ENCODE results near the gene ZNF880. TPM values are rescaled to one million over a fixed set of nuclear protein-coding genes. Genes with fewer than 3 reads are reported as not detected.
"Not testable (repeated sequence)": the region's sequence is repeated elsewhere in the genome, so short reads cannot be mapped to it uniquely, and the experiment has no call there.

ZNF880 gene
- 10 to 100 TPM; 19.1 to 28.4 (median 23.0) TPM for polyA plus RNA-seq (ENCODE audit: insufficient read length in 4 of 4)

DNA sequence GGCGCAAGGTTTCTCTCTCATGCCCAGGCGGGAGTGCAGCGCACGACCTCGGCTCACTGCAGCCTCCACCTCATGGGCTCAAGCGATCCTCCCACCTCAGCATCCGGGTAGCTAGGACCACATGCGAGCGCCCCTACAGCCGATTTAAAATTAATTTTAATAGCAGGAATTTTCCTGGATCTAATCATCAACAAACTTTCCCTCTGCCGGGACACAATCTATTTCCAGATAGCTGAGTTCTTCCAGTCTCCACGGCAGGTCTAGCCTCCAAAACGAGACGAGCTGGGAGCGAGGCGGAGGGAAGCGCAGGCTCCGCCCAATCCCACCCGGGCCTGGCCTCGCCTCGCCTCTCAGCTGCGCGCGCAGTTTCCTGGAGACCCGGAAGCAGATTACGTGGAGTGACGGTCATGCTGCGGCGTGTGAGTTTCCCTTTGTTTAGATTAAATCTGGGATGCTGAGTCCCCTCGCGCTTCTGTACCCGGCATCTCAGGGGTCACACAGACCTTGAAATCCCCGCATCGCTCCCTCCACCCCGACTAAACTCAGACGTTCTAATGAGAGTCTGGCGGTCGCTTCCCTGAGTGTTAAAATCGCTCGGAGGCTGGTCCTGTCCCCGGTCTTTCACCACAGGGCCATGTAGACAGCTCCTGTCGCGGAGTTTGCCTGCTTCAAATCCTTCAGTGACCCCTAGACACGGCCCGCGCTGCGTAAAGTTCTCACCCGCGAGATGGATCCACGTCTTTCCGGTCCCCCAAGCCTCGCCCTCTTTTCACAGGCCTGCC, at the start of gene ZNF880:
Gene ZNF880 (plus strand): TSS at position 365 of the 782 bp plus-strand sequence. CDS start 43 bp downstream, at position 408.
- peak; percentile 88 to 95 (median 90) for DNase-seq (ENCODE audit: low read depth in 4 of 4, low spot score in 2 of 4)

DNA sequence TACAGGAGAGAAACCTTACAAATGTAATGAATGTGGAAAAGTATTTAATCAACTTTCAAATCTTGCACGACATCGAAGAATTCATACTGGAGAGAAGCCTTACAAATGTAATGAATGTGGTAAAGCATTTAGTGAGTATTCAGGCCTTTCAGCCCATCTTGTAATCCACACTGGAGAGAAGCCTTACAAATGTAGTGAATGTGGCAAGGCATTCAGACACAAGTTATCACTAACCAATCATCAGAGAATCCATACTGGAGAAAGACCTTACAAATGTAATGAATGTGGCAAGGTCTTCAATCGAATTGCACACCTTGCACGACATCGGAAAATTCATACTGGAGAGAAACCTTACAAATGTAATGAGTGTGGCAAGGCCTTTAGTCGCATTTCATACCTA, 47.3 kb upstream of the ZNF880 start:
- DNase-seq (ENCODE audit: low read depth in 4 of 4, low spot score in 2 of 4): no peak

DNA sequence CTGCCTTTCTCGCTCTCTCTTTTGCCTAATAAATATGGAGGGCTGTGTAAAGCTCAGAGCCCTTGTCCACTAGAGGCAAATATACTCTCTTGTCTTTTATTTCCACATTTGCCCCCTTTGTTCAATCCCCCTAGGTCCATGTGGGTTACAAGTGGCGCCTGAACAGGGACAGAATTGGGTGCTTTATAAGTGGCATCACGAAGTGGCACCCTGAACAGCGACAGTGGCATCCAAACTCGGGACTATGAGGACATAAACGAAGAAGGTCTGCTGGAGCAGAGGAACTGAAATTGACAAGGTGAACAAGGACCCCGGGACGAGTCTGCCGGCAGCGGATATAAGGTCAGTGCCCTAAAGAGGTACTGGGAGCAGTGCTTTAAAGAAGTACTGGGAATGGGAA, 38.0 kb upstream of the ZNF880 start:
- no peak for DNase-seq (ENCODE audit: low read depth in 4 of 4, low spot score in 2 of 4)

DNA sequence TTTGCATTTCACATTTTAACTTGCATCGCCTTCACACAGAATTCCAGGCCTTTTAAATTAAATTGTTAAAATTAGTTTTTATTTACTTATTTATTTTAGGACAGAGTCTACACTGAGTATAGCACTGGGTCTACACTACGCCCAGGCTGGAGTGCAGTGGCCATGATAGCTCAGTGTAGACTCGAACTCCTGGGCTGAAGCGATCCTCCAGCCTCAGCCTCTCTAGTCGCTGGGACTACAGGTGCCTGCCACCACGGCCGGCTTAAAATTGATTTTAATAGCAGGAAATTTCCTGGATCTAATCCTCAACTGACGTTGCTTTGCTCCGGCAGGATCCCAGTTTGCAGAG, 34.0 kb upstream of the ZNF880 start:
- no peak for DNase-seq (ENCODE audit: low read depth in 4 of 4, low spot score in 2 of 4)

DNA sequence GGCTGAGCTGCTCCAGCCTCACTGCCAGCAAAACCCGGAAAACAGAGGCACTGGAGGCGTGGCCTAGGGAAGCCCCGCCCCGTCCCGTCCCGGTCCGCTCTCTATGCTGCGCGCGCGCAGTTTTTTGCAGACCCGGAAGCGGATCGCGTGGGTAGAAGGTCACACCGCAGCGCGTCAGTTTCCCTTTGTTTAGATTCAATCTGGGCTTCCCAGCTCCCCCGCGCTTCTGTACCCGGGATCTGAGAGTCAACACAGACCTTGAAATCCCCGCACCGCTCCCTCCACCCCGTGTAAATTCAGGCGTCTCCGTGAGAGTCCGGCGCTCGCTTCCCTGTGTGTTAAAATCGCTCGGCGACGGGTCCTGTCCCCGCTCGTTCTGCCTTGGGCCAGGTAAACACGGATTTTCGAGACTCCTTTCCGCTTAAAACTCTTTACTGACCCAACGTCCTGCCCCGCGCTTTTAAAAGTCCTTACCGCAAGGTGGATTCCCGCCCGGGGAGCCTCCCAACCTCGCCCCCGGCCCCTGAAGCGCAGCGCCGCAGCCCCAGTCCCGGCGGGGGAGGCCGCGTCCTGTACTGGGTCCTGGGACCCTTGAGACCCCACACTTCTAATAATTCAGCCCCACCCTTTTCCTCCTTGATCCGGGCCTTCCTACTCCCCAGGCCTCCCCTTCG, 33.5 kb upstream of the ZNF880 start, which contains the start of gene ZNF610:
Gene ZNF610 (plus strand): TSS at position 127 of the 674 bp plus-strand sequence. CDS start 12,930 bp downstream, outside the sequence.
- DNase-seq (ENCODE audit: low read depth in 4 of 4, low spot score in 2 of 4): peak; percentile 74 to 83 (median 80)

DNA sequence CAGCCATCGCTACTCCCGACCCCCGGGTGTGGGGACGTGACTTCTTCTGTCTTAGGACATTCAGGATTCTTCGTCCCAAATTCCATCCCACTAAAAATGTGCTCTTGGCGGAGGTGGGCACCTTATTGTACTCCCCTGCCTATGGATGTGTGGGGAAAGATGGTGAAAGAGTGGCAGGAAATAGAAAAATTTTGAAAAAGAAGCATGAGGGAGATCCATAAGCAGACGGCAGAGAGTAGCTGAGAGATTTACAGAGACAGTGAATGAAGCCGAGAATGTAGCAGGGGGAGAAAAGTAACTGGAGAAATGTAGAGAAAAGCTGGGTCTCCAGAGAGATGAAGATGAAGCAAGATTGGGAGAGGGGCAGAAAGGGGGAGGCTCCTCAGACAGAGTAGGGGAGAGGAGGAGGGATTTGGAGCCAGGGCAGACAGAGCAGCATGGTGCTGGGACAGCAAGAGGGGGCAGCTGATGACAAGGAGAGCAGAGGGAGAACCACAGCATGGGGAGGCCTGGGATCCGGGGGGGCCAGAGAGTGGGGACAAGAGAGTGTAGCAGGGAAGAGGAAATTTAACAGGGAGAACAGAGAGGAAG, 32.8 kb upstream of the ZNF880 start:
- peak in 3 of 4 donors; percentile 15 to 23 (median 15) for DNase-seq (ENCODE audit: low read depth in 4 of 4, low spot score in 2 of 4)

DNA sequence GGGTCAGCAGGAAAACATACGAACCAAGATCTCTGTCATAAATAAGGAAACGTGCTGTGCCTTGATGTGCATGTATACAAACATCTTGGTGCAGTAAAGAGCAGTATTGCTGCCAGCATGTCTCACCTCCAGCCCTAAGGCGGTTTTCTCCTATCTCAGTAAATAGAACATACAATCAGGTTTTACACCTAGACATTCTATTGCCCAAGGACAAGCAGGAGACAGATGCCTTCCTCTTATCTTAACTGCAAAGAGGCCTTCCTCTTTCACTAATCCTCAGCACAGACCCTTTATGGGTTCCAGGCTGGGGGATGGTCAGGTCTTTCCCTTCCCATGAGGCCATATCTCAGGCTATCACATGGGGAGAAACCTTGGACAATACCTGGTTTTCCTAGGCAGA, 30.7 kb upstream of the ZNF880 start:
- DNase-seq (ENCODE audit: low read depth in 4 of 4, low spot score in 2 of 4): not testable (repeated sequence)

DNA sequence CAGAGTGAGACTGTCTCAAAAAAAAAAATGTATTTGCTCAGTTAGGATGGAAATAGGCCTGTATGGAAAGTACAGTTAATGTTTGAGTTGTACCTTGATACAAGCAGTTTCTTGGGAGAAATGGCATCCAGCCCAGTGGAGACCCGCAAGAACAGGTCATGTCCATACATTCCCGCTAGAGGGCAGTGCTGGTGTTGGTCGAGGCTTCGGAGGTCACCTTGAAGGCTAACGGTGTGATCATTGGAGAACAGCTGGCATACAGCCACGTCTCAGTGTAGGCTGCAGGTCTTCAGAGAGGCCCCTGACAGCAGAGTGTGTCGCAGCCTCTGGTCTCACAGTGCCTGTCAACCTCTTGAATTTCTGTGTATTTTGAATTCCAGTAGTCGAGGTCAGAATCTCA, 26.2 kb upstream of the ZNF880 start:
- peak in 3 of 4 donors; percentile 37 to 83 (median 64) for DNase-seq (ENCODE audit: low read depth in 4 of 4, low spot score in 2 of 4)

DNA sequence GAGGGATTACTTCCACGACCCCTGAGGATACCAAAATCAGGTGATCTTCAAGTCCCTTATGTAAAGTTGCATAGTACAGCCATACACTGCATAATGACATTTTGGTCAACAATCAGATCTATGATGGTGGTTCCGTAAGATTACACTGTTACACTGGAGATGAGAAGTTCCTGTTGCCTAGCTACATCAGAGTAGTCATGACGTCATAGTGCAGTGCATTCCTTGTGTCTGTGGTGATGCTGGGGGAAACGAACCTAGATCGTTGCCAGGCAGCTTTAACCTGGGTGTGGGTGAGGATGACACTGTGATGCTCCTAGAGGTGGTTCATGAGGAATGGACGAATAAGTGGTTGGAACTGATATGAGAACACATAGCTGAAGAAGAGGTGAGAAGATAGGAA, 24.6 kb upstream of the ZNF880 start:
- no peak for DNase-seq (ENCODE audit: low read depth in 4 of 4, low spot score in 2 of 4)

DNA sequence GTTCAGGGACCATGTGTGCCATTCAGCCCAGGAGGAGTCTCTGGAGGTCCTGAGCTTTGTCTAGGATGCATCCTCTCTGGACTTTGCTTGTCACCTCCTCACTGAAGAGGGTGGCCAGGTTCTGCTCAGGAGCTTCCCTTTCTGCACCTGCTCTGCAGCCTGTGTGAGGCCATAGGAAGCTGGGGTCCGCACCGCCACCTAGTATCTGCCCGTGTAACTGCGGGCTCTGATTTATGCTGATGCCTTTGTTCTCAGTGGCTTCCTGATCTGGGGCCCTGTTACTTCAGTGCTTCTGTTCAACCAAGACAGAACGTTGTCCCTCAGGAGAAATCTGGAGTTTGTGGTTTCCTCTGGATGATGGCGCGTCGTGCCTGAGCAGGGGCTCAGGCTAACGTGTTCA, 18.2 kb upstream of the ZNF880 start:
- no peak for DNase-seq (ENCODE audit: low read depth in 4 of 4, low spot score in 2 of 4)

DNA sequence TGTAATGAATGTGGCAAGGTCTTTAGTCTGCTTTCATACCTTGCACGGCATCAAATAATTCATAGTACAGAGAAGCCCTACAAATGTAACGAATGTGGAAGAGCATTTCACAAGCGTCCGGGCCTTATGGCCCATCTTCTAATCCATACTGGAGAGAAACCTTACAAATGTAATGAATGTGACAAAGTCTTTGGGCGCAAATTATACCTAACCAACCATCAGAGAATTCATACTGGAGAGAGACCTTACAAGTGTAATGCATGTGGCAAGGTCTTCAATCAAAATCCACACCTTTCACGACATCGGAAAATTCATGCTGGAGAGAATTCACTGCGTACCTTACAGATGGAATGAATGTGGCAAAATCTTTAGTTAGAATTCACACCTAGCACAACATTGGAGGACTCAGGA, 3.3 kb upstream of the ZNF880 start:
- DNase-seq (ENCODE audit: low read depth in 4 of 4, low spot score in 2 of 4): no peak

DNA sequence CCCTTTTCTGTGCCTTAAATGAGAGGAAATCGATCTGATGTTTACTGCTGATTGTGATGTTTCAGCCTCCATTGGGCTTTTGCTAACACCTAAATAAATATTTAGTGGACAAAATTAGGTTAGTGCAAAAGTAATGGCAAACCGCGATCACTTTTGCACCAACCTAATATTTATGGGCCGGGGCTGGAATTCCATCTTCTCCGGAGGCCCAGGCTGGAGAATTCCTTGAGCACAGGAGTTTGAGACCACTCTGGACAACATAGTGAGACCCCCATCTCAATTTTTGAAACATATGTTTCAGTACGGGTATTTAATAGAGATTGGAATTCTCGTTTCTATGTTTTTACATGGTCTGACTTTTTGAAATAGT, 603 bp downstream of the ZNF880 start:
- DNase-seq (ENCODE audit: low read depth in 4 of 4, low spot score in 2 of 4): no peak

DNA sequence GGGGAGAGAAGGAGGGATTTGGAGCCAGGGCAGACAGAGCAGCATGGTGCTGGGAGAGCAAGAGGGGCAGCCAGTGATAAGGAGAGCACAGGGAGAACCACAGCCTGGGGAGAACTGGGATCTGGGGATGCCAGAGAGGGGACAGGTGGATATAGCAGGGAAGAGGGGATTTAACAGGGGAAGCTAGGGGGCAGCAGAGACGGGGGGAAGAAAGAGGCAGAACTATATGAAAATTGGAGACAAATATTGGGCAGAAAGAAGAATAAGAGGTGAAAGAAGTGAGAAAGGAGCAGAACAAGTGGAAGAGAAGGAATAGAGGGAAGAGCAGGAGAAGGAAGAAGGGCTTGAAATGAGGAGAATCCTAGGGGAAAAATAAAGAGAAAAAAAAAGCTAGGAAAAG, 21.4 kb downstream of the ZNF880 start:
- no peak for DNase-seq (ENCODE audit: low read depth in 4 of 4, low spot score in 2 of 4)

DNA sequence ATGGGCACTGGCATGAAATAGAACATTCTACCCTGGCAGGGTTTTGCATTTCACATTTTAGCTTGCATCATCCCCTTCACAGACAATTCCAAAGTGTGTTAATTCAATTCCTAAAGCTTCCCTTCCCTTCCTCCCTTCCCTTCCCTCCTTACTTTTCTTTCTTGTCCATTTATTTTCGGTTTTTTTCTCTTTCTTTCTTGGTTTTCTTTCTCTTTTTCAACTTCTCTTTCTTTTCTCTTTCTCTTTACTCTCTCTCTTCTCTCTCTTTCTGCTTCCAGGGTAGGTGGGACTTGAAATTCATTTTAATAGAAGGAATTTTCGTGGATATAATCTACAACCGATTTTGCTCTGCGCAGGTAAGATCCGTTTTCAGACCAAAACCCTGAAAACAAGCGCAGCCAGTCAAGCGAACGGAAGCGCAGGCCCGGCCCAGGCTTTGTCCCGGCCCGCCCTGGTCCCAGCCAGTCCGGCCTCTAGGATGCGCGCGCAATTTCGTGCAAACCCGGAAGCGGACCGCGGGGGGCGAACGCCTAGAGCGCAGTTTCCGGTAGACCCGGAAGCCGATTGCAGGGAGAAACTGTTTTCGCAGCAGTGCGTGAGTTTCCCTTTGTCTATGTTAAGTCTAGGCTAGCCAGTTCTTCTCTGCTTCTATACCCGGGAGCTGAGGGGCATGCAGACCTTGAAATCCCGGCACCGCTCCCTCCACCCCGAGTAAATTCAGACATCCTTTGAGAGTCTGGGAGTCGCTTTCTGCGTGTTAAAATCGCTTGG, 27.8 kb downstream of the ZNF880 start, which contains the start of gene ZNF528:
Gene ZNF528 (plus strand): TSS at position 540 of the 771 bp plus-strand sequence. CDS start 4,165 bp downstream, outside the sequence.
- DNase-seq (ENCODE audit: low read depth in 4 of 4, low spot score in 2 of 4): peak; percentile 72 to 95 (median 88)

DNA sequence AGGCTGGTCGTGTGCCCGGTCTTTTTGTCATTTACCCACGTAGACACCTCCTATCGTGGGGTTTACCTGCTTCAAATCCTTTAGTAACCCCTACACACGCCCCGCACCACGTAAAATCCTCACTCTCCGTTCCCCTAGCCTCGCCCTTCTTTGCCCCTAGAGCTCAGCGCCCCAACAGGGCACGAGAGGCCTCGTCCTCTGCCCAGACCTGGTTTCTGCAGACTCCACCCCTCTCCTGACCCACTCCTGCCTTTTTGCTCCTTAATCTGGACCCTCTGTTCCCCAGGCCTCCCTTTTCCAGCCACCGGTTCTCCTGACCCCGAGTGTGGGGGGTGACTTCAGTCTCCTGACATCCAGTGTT, 28.3 kb downstream of the ZNF880 start:
- no peak for DNase-seq (ENCODE audit: low read depth in 4 of 4, low spot score in 2 of 4)

DNA sequence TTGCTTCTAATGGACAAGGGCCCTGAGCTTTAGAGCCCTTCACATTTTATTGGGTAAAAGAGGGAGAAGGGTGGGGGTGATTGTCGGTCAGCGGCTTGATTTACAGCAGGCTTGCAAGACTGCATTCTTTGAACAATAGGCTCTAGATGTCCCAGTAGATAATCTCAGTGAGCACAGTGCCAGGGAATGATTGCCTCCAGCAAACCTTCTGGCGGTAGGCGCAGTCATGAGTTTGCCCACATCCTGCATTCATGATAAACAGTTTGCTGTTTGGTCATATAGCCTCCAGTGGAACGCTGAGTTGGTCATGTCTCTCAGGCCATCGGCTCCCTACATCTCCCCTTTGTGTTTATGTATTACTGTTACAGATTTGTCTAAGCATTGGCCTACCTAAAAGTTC, 40.6 kb downstream of the ZNF880 start:
- no peak for DNase-seq (ENCODE audit: low read depth in 4 of 4, low spot score in 2 of 4)

DNA sequence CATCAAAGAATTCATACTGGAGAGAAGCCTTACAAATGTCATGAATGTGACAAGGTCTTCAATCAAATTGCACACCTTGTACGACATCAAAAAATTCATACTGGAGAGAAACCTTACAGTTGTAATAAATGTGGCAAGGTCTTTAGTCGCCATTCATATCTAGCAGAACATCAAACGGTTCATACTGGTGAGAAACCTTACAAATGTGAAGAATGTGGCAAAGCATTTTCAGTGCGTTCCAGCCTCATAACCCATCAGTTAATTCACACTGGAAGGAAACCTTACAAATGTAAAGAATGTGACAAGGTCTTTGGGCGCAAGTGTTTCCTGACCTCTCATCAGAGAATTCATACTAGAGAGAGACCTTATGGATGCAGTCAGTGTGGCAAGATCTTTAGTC, 46.0 kb downstream of the ZNF880 start:
- DNase-seq (ENCODE audit: low read depth in 4 of 4, low spot score in 2 of 4): no peak

DNA sequence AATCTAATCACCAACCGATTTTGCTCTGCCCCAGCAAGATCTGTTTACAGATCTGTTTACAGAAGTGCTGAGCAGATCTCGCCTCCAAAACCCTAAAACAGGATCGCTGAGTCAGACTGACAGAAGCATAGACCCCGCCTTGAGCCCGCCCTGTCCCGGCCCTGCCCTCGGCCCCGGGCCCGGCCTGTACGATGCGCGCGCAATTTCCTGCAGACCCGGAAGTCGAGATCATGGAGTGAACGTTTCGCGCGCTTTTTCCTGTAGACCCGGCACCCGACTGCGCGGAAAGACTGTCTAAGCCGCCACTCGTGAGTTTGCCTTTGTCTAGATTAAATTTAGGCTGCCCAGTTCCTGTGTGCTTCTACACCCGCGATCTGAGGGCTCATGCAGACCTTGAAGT, 59.2 kb downstream of the ZNF880 start, which contains the start of gene ZNF534:
Gene ZNF534 (plus strand): TSS at position 212 of the 400 bp plus-strand sequence. CDS start 2,327 bp downstream, outside the sequence.
- DNase-seq (ENCODE audit: low read depth in 4 of 4, low spot score in 2 of 4): no peak
